Measurements from ENCODE around the gene PRR36. TPM values are rescaled to one million over a fixed set of nuclear protein-coding genes. Genes with fewer than 3 reads are reported as not detected.

PRR36 gene
- total RNA-seq, 3 donors from 2014 or later = 0.59 to 2.0 TPM; not detected in 1

DNA sequence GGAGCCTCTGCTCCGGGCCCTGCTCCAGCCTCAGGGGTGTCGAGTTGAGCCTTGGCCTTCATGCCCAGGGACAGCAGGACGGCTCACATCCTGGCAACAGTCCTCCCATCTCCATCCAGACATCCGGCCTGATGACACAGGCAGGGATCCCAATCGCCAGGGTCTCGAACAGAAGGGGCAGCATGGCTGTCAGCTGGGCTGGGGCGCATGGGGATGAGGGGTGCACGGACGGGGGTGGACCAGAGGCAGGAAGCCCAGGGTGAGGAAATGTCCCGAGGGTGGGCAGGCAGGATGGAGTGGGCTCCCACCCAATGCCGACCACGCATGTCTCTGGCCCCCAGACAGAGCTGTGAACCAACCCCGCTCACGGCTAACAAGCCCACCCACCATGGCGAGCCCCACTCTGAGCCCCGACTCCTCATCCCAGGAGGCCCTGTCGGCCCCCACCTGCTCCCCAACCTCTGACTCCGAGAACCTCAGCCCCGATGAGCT, 28.0 kb downstream of the PRR36 start:
- no peaks in the 10 kb centered on the region for H3K9me3 ChIP-seq
- H3K36me3 ChIP-seq = no peaks in the 10 kb centered on the region
- TF ChIP-seq POLR2AphosphoS5 (IDR thresholded peaks at IDR 0.05) (no peak), POLR2A (IDR thresholded peaks at IDR 0.05) (no peak)
- TF ChIP-seq, protein P1, sequence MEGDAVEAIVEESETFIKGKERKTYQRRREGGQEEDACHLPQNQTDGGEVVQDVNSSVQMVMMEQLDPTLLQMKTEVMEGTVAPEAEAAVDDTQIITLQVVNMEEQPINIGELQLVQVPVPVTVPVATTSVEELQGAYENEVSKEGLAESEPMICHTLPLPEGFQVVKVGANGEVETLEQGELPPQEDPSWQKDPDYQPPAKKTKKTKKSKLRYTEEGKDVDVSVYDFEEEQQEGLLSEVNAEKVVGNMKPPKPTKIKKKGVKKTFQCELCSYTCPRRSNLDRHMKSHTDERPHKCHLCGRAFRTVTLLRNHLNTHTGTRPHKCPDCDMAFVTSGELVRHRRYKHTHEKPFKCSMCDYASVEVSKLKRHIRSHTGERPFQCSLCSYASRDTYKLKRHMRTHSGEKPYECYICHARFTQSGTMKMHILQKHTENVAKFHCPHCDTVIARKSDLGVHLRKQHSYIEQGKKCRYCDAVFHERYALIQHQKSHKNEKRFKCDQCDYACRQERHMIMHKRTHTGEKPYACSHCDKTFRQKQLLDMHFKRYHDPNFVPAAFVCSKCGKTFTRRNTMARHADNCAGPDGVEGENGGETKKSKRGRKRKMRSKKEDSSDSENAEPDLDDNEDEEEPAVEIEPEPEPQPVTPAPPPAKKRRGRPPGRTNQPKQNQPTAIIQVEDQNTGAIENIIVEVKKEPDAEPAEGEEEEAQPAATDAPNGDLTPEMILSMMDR (IDR thresholded peaks at IDR 0.05) = no peak
- no peak for DNase-seq (ENCODE audit: low spot score in 2 of 2)
- intact Hi-C loops (cut with DNase I; ENCODE audit: low total_unique reads) = no loop called here
- no peaks in the 10 kb centered on the region for H3K27me3 ChIP-seq
- no peak overlapping the region for H3K4me3 ChIP-seq
- H3K4me1 ChIP-seq = no peaks in the 10 kb centered on the region
- no peak overlapping the region for H3K27ac ChIP-seq

DNA sequence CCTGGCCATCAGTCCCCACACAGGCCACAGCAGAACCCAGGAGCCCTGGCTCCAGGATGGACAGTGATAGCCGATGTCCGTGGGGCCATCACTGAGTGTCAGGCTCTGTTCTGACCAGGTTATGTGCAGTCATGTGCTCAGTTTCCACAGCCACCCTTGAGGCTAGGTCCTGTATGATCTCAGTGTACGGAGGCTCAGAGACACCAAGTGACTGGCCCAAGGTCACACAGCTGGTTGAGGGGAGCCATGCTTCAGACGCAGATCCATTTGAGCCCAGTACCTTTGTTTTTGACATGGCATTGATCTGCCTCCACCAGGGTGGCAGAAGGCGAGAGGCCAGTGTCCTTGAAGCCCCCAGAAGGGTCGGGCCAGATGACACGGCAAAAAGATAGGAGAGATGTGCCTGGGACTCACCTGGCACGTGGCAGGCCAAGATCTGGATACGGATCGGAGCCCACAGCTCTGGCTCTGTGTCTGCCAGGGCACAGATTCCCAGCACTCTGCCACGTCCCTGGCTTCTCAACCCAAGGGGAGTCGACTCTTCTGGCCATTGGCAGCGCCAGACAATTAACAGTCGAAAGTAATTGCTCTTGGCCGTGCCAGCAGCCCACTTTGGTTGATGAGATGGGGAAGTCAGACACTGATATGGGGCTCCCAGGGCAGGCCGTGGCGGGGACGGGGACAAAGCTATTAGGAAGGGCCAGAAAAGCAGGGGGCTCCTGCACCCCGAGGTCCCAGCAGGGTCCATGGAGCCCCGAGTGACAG, 28.6 kb downstream of the PRR36 start:
- Histone ChIP-seq H3K4me3 (no peak overlapping the region), H3K27me3 (no peaks in the 10 kb centered on the region), H3K36me3 (no peaks in the 10 kb centered on the region), H3K4me1 (no peaks in the 10 kb centered on the region), H3K9me3 (no peaks in the 10 kb centered on the region), H3K27ac (no peak overlapping the region)
- no peak for DNase-seq (ENCODE audit: low spot score in 2 of 2)
- intact Hi-C loops (cut with DNase I; ENCODE audit: low total_unique reads) = no loop called here
- TF ChIP-seq, protein P1 (IDR thresholded peaks at IDR 0.05) = no peak
- TF ChIP-seq POLR2A (IDR thresholded peaks at IDR 0.05) (no peak), POLR2AphosphoS5 (IDR thresholded peaks at IDR 0.05) (no peak)

DNA sequence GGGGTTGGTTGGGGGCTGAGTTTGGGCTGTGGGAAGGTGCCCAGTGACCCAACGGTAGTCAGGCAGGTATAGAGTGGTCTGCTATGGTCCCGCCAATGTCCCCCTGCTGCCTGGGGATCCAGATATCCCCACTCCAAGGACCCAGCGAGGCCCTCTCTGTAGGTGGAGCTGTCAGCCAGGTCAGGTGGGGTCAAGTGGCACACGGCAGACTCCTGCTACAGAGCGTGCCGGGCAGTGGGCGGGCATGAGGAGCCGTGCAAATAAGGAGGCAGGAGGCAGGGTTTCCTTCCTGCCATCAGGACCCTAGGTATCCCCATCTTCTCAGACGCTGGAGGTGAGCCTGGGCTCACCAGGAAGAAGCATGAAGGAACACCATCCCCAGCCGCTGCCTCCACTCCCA, 29.2 kb downstream of the PRR36 start:
- intact Hi-C loops (cut with DNase I; ENCODE audit: low total_unique reads) = loop anchor here (5.0 kb wide), 1 partner anchor 1288 kb away; no protein-coding TSS in a partner anchor
- TF ChIP-seq POLR2AphosphoS5 (IDR thresholded peaks at IDR 0.05) (no peak), POLR2A (IDR thresholded peaks at IDR 0.05) (no peak)
- TF ChIP-seq, protein P1 (IDR thresholded peaks at IDR 0.05) = no peak
- H3K4me3 ChIP-seq = no peak overlapping the region
- H3K4me1 ChIP-seq = no peaks in the 10 kb centered on the region
- no peaks in the 10 kb centered on the region for H3K9me3 ChIP-seq
- no peaks in the 10 kb centered on the region for H3K27me3 ChIP-seq
- no peaks in the 10 kb centered on the region for H3K36me3 ChIP-seq
- no peak overlapping the region for H3K27ac ChIP-seq
- DNase-seq (ENCODE audit: low spot score in 2 of 2) = no peak

DNA sequence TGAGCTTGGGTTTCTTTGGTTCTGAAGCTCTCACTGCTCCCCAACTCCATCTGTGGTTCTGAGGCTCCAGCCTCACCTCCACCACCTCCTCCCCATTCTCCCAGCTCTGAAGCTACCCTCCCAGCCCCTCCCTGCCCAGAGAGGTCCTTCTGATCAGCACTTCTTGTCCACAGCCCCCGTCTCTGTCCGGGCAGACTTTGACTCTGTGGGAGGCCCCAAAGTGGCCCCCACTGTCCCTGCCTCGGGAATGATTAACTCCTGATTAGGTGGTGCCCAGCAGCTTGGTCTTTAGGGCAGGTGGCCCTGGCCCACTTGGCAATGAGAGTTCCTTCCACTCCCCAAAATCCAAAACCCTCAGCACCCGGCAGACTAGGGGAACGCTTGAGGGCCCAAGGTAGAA, 29.8 kb downstream of the PRR36 start:
- Histone ChIP-seq H3K4me3 (no peak overlapping the region), H3K27ac (no peak overlapping the region), H3K4me1 (no peaks in the 10 kb centered on the region), H3K27me3 (no peaks in the 10 kb centered on the region), H3K9me3 (no peaks in the 10 kb centered on the region), H3K36me3 (no peaks in the 10 kb centered on the region)
- DNase-seq (ENCODE audit: low spot score in 2 of 2) = no peak
- TF ChIP-seq, protein P1 (IDR thresholded peaks at IDR 0.05) = no peak
- TF ChIP-seq POLR2AphosphoS5 (IDR thresholded peaks at IDR 0.05) (no peak), POLR2A (IDR thresholded peaks at IDR 0.05) (no peak)
- intact Hi-C loops (cut with DNase I; ENCODE audit: low total_unique reads) = loop anchor here (5.0 kb wide), 1 partner anchor 1287 kb away; no protein-coding TSS in a partner anchor

DNA sequence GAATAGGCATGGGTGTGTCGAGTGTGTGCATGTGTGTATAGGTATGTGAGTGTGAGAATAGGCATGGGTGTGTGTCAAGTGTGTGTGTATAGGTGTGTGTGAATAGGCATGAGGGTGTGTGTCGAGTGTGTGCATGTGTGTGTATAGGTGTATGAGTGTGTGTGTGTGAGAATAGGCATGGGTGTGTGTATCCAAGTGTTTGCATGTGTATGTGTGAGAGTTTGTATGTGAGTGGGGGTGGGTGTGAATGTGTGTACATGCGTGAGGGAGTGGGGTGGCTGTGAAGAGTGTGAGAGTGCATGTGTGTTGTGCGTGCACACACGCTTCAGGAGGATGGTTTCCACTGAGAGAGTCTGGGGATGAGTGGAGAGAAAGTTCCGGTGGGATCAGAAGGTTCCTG, 30.7 kb downstream of the PRR36 start:
- no peaks in the 10 kb centered on the region for H3K27me3 ChIP-seq
- DNase-seq (ENCODE audit: low spot score in 2 of 2) = no peak
- no peak for TF ChIP-seq POLR2AphosphoS5 (IDR thresholded peaks at IDR 0.05)
- TF ChIP-seq, protein P1 (IDR thresholded peaks at IDR 0.05) = no peak
- no peak for TF ChIP-seq POLR2A (IDR thresholded peaks at IDR 0.05)
- no peak overlapping the region for H3K4me3 ChIP-seq
- H3K4me1 ChIP-seq = no peaks in the 10 kb centered on the region
- no peak overlapping the region for H3K27ac ChIP-seq
- H3K9me3 ChIP-seq = no peaks in the 10 kb centered on the region
- intact Hi-C loops (cut with DNase I; ENCODE audit: low total_unique reads) = loop anchor here (5.0 kb wide), 1 partner anchor 1286 kb away; no protein-coding TSS in a partner anchor
- no peaks in the 10 kb centered on the region for H3K36me3 ChIP-seq
